Osteoblast (primary cell): ENCODE results near the gene EIF1. TPM values are rescaled to one million over a fixed set of nuclear protein-coding genes. Genes with fewer than 3 reads are reported as not detected.
A peak's percentile ranks its signal among the peaks of the same experiment; 100 is the strongest.

Experiments
- DNase-seq: peaks from one replicate; pipeline ENCODE4 v3.0.0; 2011; ENCODE audit warnings: low spot score, mixed read lengths; ENCODE audit not compliant: insufficient read length; ENCODE audit errors: missing footprints
- H2AFZ ChIP-seq: 2 replicates; pipeline ENCODE4 v1.6.0; 2011; ENCODE audit warnings: mild to moderate bottlenecking, low read length
- H3K27ac ChIP-seq: 2 replicates; pipeline ENCODE4 v1.5.1; 2011; ENCODE audit warnings: mild to moderate bottlenecking, low read depth, low read length, moderate library complexity
- H3K27me3 ChIP-seq: 2 replicates; pipeline ENCODE4 v1.6.0; 2012; ENCODE audit warnings: mild to moderate bottlenecking, control low read depth, inconsistent platforms, low read length, moderate library complexity; ENCODE audit not compliant: insufficient read depth
- H3K36me3 ChIP-seq: 2 replicates; pipeline ENCODE4 v1.5.1; 2011; ENCODE audit warnings: mild to moderate bottlenecking, low read length, control low read depth, moderate library complexity; ENCODE audit not compliant: insufficient read depth
- H3K4me1 ChIP-seq: 2 replicates; pipeline ENCODE4 v1.5.1; 2011; ENCODE audit warnings: mild to moderate bottlenecking, low read length, control low read depth, moderate library complexity; ENCODE audit not compliant: insufficient read depth
- H3K4me2 ChIP-seq: 2 replicates; pipeline ENCODE4 v1.6.0; 2011; ENCODE audit warnings: mild to moderate bottlenecking, low read length; ENCODE audit not compliant: insufficient read depth
- H3K4me3 ChIP-seq: fragments of 200-600 bp; sonication (generic); 3 replicates; pipeline ENCODE4 v1.5.1; 2012; ENCODE audit warnings: mild to moderate bottlenecking, low read length, inconsistent platforms; ENCODE audit not compliant: insufficient read depth
- H3K79me2 ChIP-seq: 2 replicates; pipeline ENCODE4 v1.6.0; 2012; ENCODE audit warnings: mild to moderate bottlenecking, low read length, control low read depth, inconsistent platforms; ENCODE audit not compliant: insufficient read depth
- H3K9me3 ChIP-seq: 2 replicates; pipeline ENCODE4 v1.5.1; 2011; ENCODE audit warnings: low read depth, low read length, control low read depth
- H4K20me1 ChIP-seq: 2 replicates; pipeline ENCODE4 v1.6.0; 2012; ENCODE audit warnings: mild to moderate bottlenecking, low read length, control low read depth; ENCODE audit not compliant: insufficient read depth
- total RNA-seq: library from RNA; depleted of rRNA; stranded (reverse); fragments of >200 nt; gene quantifications from 2 replicates; pipeline ENCODE4 v1.2.3, GENCODE V29; 2012
- TF ChIP-seq, protein P1 (sequence below): IDR thresholded peaks from 2 replicates; pipeline ENCODE4 v1.5.1; 2011; ENCODE audit warnings: mild to moderate bottlenecking, low read depth, low read length, moderate library complexity; ENCODE audit errors: extremely low read depth

EIF1 gene
- total RNA-seq, 1 donor: 94.5 TPM

DNA sequence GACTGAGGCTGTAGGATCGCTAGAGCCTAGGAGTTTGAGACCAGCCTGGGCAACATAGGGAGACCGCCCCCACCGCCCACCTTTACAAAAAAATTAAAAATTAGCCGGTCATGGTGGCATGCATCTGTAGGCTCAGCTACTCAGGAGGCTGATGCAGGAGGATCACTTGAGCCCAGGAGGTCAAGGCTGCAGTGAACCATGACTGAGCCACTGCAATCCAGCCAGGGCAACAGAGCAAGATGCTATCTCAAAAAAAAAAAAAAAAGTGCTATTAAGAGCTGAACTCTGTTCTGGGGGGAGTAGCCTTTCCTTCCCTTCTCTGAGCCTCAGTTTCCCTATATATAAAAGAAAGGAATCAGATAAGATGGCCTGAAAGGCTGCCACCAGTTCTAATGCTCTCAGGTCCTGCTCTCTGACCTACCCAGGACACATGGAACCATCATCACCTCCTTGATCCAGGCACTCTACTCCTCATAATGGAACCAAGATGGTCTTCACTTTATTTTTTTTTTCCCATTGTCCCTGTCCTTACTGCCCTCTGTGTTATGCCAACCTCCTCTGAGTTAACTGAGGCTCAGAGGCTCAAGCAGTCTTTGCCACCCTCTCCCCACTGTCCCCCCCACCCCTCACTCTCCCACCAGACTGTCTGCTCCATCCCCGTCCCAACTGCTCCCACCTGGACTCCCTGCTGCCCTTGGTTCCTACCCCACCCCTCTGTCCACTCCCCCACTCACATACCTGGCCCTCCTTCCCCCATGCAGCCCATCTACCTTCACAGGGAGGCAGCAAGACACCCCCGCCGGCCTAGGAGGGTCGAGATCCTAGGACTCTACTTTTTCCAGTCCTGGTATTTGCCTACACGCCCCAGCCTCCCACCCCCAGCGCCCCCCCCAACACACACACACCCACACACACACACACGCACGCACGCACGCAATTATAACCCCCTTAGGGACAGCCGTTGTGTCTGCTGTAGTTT lies 23.8 kb upstream of the EIF1 start:
- no peak for DNase-seq
- H3K4me3 ChIP-seq: peak overlapping the region; percentile 79
- peak overlapping the region; percentile 98 for H2AFZ ChIP-seq

DNA sequence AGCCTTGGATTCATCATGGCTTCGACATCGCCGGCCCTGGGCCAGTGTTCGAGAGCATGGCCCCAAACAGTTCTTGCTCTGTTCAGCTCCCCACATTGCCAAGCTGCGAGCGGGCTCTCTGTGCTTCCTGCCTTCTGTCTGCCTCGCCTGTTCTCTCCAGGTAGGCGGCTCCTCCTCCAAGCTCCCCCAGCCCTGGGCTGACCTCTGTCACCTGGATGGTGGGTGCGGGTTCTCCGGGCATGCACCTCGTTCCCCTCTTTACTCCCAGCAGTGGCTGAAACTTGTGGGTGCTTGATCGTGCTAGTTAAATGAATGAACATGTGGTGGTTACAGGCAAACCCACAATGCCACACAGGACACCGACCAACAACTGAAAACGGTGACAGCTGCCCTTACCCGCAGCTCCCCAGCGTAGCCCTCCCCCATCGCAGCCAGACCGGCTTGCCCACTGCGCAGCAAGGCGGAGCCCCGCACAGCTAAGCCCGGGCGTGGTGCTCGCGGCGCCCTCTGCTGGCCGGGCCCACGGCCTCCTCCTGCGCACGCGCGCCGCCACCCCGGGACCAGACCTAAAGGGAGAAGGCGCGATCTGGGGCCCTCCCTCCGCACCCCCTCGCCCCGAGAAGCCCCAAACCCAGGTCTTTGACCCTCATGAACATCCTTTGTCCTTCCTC lies 23.0 kb upstream of the EIF1 start:
- Histone ChIP-seq H3K27ac (peak overlapping the region; percentile 76), H3K9me3 (no peaks in the 10 kb centered on the region), H3K4me3 (peak overlapping the region; percentile 79), H3K4me2 (peak overlapping the region; percentile 98), H4K20me1 (no peaks in the 10 kb centered on the region), H3K36me3 (no peaks in the 10 kb centered on the region), H2AFZ (peak overlapping the region; percentile 98), H3K27me3 (no peaks in the 10 kb centered on the region), H3K79me2 (no peaks in the 10 kb centered on the region), H3K4me1 (peaks cover 9% of the 10 kb centered on the region)
- TF ChIP-seq, protein P1, sequence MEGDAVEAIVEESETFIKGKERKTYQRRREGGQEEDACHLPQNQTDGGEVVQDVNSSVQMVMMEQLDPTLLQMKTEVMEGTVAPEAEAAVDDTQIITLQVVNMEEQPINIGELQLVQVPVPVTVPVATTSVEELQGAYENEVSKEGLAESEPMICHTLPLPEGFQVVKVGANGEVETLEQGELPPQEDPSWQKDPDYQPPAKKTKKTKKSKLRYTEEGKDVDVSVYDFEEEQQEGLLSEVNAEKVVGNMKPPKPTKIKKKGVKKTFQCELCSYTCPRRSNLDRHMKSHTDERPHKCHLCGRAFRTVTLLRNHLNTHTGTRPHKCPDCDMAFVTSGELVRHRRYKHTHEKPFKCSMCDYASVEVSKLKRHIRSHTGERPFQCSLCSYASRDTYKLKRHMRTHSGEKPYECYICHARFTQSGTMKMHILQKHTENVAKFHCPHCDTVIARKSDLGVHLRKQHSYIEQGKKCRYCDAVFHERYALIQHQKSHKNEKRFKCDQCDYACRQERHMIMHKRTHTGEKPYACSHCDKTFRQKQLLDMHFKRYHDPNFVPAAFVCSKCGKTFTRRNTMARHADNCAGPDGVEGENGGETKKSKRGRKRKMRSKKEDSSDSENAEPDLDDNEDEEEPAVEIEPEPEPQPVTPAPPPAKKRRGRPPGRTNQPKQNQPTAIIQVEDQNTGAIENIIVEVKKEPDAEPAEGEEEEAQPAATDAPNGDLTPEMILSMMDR: peak; percentile 87
- DNase-seq: peak; percentile 99

More for the DNA sequence above, 23.8 kb upstream of the EIF1 start:
- Histone ChIP-seq H3K27me3 (no peaks in the 10 kb centered on the region), H4K20me1 (no peaks in the 10 kb centered on the region), H3K27ac (peak overlapping the region; percentile 76), H3K9me3 (no peaks in the 10 kb centered on the region), H3K79me2 (no peaks in the 10 kb centered on the region), H3K4me2 (peak overlapping the region; percentile 98), H3K4me1 (peaks cover 9% of the 10 kb centered on the region), H3K36me3 (no peaks in the 10 kb centered on the region)
- TF ChIP-seq, protein P1: no peak

DNA sequence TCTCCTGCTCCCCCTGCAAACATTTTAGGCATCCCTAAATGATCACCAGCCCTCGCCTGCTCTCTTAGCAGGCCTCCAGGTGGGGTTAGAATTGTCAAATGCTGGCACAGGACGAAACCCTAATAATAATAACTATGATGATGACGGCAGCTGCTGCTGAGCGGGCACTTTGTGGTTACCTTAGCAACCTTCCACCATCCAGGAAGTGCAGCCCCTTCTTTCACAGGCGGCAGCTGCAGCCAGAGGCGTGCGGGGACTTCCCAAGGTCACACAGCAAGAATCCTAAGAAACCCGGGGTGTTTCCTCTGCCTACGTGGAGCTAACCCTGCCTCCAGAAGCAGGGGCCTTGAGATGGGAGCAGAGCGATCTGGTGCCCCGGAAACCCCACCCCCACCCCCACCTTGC lies 22.4 kb upstream of the EIF1 start:
- no peak for DNase-seq
- no peaks in the 10 kb centered on the region for H3K27me3 ChIP-seq
- H3K9me3 ChIP-seq: no peaks in the 10 kb centered on the region
- TF ChIP-seq, protein P1: peak; percentile 9
- no peaks in the 10 kb centered on the region for H4K20me1 ChIP-seq
- H3K79me2 ChIP-seq: no peaks in the 10 kb centered on the region
- H3K4me2 ChIP-seq: peak overlapping the region; percentile 98
- H3K36me3 ChIP-seq: no peaks in the 10 kb centered on the region
- peak overlapping the region; percentile 76 for H3K27ac ChIP-seq
- H2AFZ ChIP-seq: peak overlapping the region; percentile 93
- H3K4me1 ChIP-seq: peaks cover 9% of the 10 kb centered on the region
- peak overlapping the region; percentile 79 for H3K4me3 ChIP-seq

DNA sequence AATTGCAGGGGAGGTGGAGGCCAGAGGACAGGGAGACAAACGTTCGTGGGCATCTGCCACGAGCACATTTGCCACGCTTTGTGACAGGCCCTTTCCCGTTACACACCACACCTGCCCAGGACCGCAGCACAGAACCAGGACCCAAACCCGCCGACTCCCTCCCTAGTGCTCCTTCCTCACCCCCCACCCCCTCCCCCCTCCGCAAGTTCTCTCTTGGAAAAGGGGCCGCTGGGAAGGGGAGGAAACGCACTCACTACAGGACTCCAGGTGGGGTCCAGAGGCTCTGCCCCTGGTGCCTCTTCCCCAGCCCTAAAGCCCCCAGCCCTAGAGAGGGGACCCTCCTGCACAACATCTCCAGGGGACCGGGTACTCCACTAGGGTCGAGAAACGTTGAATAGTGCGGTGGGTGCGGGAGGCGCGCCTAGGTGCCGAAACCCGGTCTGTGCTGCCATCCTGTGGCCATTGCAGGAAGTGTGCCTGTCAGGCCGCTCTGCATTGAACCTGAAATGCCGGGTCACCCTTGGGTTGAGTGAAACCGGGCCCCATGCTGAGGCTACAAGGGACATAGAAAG lies 21.9 kb upstream of the EIF1 start:
- peak overlapping the region; percentile 76 for H3K27ac ChIP-seq
- no peaks in the 10 kb centered on the region for H4K20me1 ChIP-seq
- H3K9me3 ChIP-seq: no peaks in the 10 kb centered on the region
- H3K4me3 ChIP-seq: peak overlapping the region; percentile 79
- H3K27me3 ChIP-seq: no peaks in the 10 kb centered on the region
- TF ChIP-seq, protein P1: peak; percentile 88
- H3K4me1 ChIP-seq: peaks cover 9% of the 10 kb centered on the region
- DNase-seq: peak; percentile 96
- peak overlapping the region; percentile 98 for H3K4me2 ChIP-seq
- H2AFZ ChIP-seq: peak overlapping the region; percentile 93
- H3K36me3 ChIP-seq: no peaks in the 10 kb centered on the region
- no peaks in the 10 kb centered on the region for H3K79me2 ChIP-seq
